K562 (cell line): ENCODE data around the gene LCN12. TPM values are rescaled to one million over a fixed set of nuclear protein-coding genes. Genes with fewer than 3 reads are reported as not detected.

ENCODE experiments used
- ATAC-seq: fragments of 200-7000 bp; cut with Tn5 transposase; 3 replicates; pipeline ENCODE4 v1.9.1; 2020; ENCODE audit warnings: moderate library complexity
- BruUV-seq: library from RNA; stranded (reverse); fragments of 400-500 nt; replicated peaks from 2 replicates; lab custom pipeline; 2021; lab: Mats Ljungman, UMichigan
- CTCF ChIA-PET: fragments of 300-600 bp; formaldehyde crosslinking; extraction: SDS; loops from one replicate; lab custom pipeline; 2021; ENCODE audit warnings: low intra/inter-chr PET ratio; lab: Yijun Ruan, JAX
- POLR2A ChIA-PET: fragments of 300-600, 350-650 bp; sonication (Branson Sonifier 250); formaldehyde crosslinking; extraction: SDS; loops from one replicate; lab custom pipeline; 2021; ENCODE audit warnings: antibody characterized with exemption, inconsistent platforms; lab: Yijun Ruan, JAX
- DNase-seq, 4 experiments: peaks; one replicate each; pipeline versions ENCODE4 v3.0.0 to v3.0.0-alpha.2; 2011 to 2018; ENCODE audit warnings: low spot score in 3 of 4, mixed read lengths in 3 of 4; ENCODE audit errors: extremely low read depth in 1 of 4
- FAIRE-seq: peaks from 2 replicates; lab custom pipeline; 2011; peaks lifted over from hg19 to GRCh38; lab: Jason Lieb, UNC
- H2AFZ ChIP-seq: 2 replicates; pipeline ENCODE4 v1.6.0; 2011; ENCODE audit warnings: low read depth, low read length, control low read depth, inconsistent platforms
- H3K27ac ChIP-seq: fragments of 200-600 bp; 3 replicates; pipeline ENCODE4 v1.8.0; 2011; ENCODE audit warnings: low read depth, mild to moderate bottlenecking, control low read depth, inconsistent platforms, low read length, moderate library complexity, mixed read lengths; ENCODE audit errors: extremely low read depth
- H3K27me3 ChIP-seq, 2 experiments: fragments of 300-600 bp in 1 of 2; 2 replicates in 1 of 2; 3 replicates in 1 of 2; pipeline versions ENCODE4 v1.6.0 to v1.8.0; 2011; ENCODE audit warnings: inconsistent platforms in 2 of 2, low read length in 2 of 2, mild to moderate bottlenecking in 1 of 2, mixed read lengths in 1 of 2, moderate library complexity in 1 of 2; ENCODE audit not compliant: control insufficient read depth in 2 of 2, insufficient read depth in 2 of 2
- H3K36me3 ChIP-seq: fragments of 300-600 bp; 3 replicates; pipeline ENCODE4 v1.8.0; 2011; ENCODE audit warnings: mild to moderate bottlenecking, low read length, inconsistent platforms; ENCODE audit not compliant: control insufficient read depth, insufficient read depth
- H3K4me1 ChIP-seq, 2 experiments: fragments of 200-600 bp in 1 of 2; replicated peaks in 1 of 2; 2 replicates in 1 of 2; 3 replicates in 1 of 2; pipeline versions ENCODE4 v1.5.1 to v1.8.0; 2011; ENCODE audit warnings: inconsistent platforms in 2 of 2, low read length in 2 of 2, mild to moderate bottlenecking in 1 of 2, mixed read lengths in 1 of 2, moderate library complexity in 1 of 2; ENCODE audit not compliant: control insufficient read depth in 2 of 2, insufficient read depth in 2 of 2
- H3K4me2 ChIP-seq: 2 replicates; pipeline ENCODE4 v1.6.1; 2011; ENCODE audit warnings: low read length, control low read depth, inconsistent platforms, mixed read lengths; ENCODE audit not compliant: insufficient read depth
- H3K4me3 ChIP-seq: fragments of 200-600 bp; sonication (generic), shearing (Covaris generic); 2 replicates; pipeline ENCODE4 v1.5.1; 2016; ENCODE audit warnings: control low read depth, inconsistent platforms
- H3K79me2 ChIP-seq: fragments of 200-600 bp; 3 replicates; pipeline ENCODE4 v1.8.0; 2011; ENCODE audit warnings: low read length, inconsistent platforms; ENCODE audit not compliant: control insufficient read depth, insufficient read depth
- H3K9ac ChIP-seq, 2 experiments: 2 replicates each; pipeline versions ENCODE4 v1.6.0 to v1.6.1; 2011; ENCODE audit warnings: low read depth in 2 of 2, low read length in 2 of 2, control low read depth in 1 of 2, inconsistent platforms in 1 of 2, mild to moderate bottlenecking in 1 of 2, mixed read lengths in 1 of 2; ENCODE audit not compliant: insufficient read depth in 1 of 2
- H3K9me1 ChIP-seq: one replicate; pipeline ENCODE4 v1.6.0; 2011; ENCODE audit warnings: inconsistent platforms, mild to moderate bottlenecking, low read length, moderate library complexity; ENCODE audit not compliant: control insufficient read depth, insufficient read depth
- H3K9me3 ChIP-seq: replicated peaks from 2 replicates; pipeline ENCODE4 v1.5.1; 2011; ENCODE audit warnings: low read depth, low read length, inconsistent platforms; ENCODE audit not compliant: control insufficient read depth, insufficient read depth
- H4K20me1 ChIP-seq: replicated peaks from 2 replicates; pipeline ENCODE4 v1.6.1; 2011; ENCODE audit warnings: low read length, inconsistent platforms, mixed read lengths; ENCODE audit not compliant: control insufficient read depth, insufficient read depth
- BHLHE40 ChIP-seq: IDR thresholded peaks from 2 replicates; pipeline ENCODE4 v1.6.1; 2011; ENCODE audit warnings: low read length, improper control_type of control experiment
- BRCA1 ChIP-seq, 2 experiments: fragments of 450-650 bp in 1 of 2; sonication (generic) in 1 of 2; formaldehyde crosslinking in 1 of 2; IDR thresholded peaks; 2 replicates each; pipeline versions ENCODE4 v1.5.0 to v1.6.1; 2017 to 2020; ENCODE audit warnings: mild to moderate bottlenecking in 1 of 2, missing genetic modification reagents in 1 of 2
- ELF1 ChIP-seq: fragments of 200-800 bp; sonication (Bioruptor generic); IDR thresholded peaks from 2 replicates; pipeline ENCODE4 v1.6.1; 2016; ENCODE audit warnings: missing genetic modification characterization, missing compliant biosample characterization
- ELF4 ChIP-seq: fragments of 450-650 bp; formaldehyde crosslinking; IDR thresholded peaks from 2 replicates; pipeline ENCODE4 v1.4.0; 2022; ENCODE audit warnings: missing genetic modification characterization
- HLTF ChIP-seq: fragments of 450-650 bp; IDR thresholded peaks from 2 replicates; pipeline ENCODE4 v1.6.1; 2016
- MCM7 ChIP-seq, 2 experiments: fragments of 450-650 bp; IDR thresholded peaks; 2 replicates each; pipeline ENCODE4 v1.6.1; 2016 to 2018
- ZNF280A ChIP-seq: fragments of 450-650 bp; IDR thresholded peaks from 2 replicates; pipeline ENCODE4 v1.6.1; 2018; ENCODE audit warnings: mild to moderate bottlenecking, low read depth; ENCODE audit not compliant: partially characterized antibody
- ZNF449 ChIP-seq: fragments of 250-450 bp; sonication (Bioruptor Pico); IDR thresholded peaks from 2 replicates; pipeline ENCODE4 v1.8.0; 2022; ENCODE audit warnings: moderate library complexity, mild to moderate bottlenecking, inconsistent platforms
- WGBS: fragments of 100-300 bp; shearing (Covaris generic); methylation state at CpG from one replicate; pipeline ENCODE4 v1.1.6; 2016; ENCODE audit warnings: low coverage, mixed read lengths; ENCODE audit not compliant: insufficient coverage; ENCODE audit errors: missing lambda C conversion rate; 5-methylcytosine and 5-hydroxymethylcytosine counted together
- in situ Hi-C: fragments of 300-500 bp; cut with MboI; formaldehyde crosslinking; loops from 4 replicates; pipeline ENCODE4 v1.15.0; 2018; ENCODE audit warnings: inconsistent platforms, mixed read lengths
- intact Hi-C: fragments of 100-400 bp; cut with micrococcal nuclease; formaldehyde crosslinking; loops from 2 replicates; pipeline ENCODE4 v1.14.2; 2022
- polyA plus RNA-seq, 8 experiments: library from polyadenylated mRNA; depleted of rRNA in 4 of 8; stranded (reverse) in 5 of 8; unstranded in 3 of 8; fragments of >200 nt; fragmentation: Nextera tagmentation in 2 of 8; fragmentation: Illumina TruSeq in 1 of 8; extraction: Ambion mirVana in 2 of 8; extraction: Trizol in 1 of 8; gene quantifications; 2 replicates each; pipeline versions ENCODE4 v1.2.1 to v1.2.3, GENCODE V29; 2011 to 2014; ENCODE audit warnings: inconsistent platforms in 1 of 8, missing spikeins in 1 of 8
- total RNA-seq, 7 experiments: library from RNA; depleted of rRNA in 6 of 7; stranded (reverse); fragments of >200 nt in 6 of 7; fragmentation: Illumina TruSeq in 2 of 7; extraction: Trizol in 2 of 7; gene quantifications; 2 replicates each; pipeline versions ENCODE4 v1.2.1 to v1.2.3, GENCODE V29; 2011 to 2021; ENCODE audit warnings: low replicate concordance in 1 of 7
- TF ChIP-seq, protein P1 (sequence below), 2 experiments: fragments of 450-650 bp; IDR thresholded peaks; 2 replicates each; pipeline ENCODE4 v1.6.1; 2016

Gene LCN12
- total and polyA plus RNA-seq, 9 of the 15 experiments (the other 6 are each of a cell fraction or from before 2014, with no cell fraction given) = 0.05 TPM; not detected in 8

GRCh38 chr9:136983656-136984314 lies 31.7 kb downstream of the LCN12 start (continued):
- TF ChIP-seq, protein P1, sequence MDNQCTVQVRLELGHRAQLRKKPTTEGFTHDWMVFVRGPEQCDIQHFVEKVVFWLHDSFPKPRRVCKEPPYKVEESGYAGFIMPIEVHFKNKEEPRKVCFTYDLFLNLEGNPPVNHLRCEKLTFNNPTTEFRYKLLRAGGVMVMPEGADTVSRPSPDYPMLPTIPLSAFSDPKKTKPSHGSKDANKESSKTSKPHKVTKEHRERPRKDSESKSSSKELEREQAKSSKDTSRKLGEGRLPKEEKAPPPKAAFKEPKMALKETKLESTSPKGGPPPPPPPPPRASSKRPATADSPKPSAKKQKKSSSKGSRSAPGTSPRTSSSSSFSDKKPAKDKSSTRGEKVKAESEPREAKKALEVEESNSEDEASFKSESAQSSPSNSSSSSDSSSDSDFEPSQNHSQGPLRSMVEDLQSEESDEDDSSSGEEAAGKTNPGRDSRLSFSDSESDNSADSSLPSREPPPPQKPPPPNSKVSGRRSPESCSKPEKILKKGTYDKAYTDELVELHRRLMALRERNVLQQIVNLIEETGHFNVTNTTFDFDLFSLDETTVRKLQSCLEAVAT (IDR thresholded peaks at IDR 0.05) = no peak
- TF ChIP-seq MCM7 (IDR thresholded peaks at IDR 0.05) = peak in 1 of 2 experiments; percentile 89; a peak in 1 of 4 replicates
- TF ChIP-seq ELF1 (tag) = no peak
- peak; percentile 76 for TF ChIP-seq ELF4
- 0 out of 2 replicates have a peak, but pooled peaks have one; percentile 35 for TF ChIP-seq HLTF
- no peak for TF ChIP-seq BHLHE40
- TF ChIP-seq BRCA1 (IDR thresholded peaks at IDR 0.05) = no peak
- TF ChIP-seq BRCA1 (CRISPR knock-in tag; IDR thresholded peaks at IDR 0.05) = no peak

DNA sequence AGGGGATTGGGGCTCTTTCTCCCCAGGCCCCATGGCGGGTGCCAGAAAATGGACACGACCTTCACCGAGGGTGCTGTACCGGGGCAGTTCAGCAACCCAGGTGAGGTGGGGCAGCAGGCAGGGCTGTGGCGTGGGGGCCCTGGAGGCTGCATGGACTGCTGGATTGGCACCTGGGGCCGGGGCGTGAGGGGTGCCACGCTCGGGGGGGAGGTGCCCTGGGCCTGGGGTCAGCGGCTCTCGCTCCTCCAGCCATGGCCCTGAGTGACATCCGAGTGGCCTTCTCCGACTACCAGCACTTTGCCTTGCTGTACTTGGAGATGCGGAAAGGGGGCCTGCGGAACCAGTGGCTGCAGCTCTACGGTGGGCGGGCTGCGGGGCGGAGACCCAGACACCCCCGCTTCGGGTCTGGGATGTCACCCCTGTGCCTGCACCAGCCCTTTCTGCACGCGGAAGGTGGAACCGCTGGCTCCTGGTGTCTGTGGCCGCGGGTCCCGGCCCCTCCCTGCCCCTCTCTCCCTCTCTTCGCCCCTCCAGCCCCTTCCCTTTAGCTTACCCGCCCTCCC lies 32.5 kb downstream of the LCN12 start:
- H3K9ac ChIP-seq = peak overlapping the region in 1 of 2 experiments; percentile 43; a peak in 1 of 4 replicates
- ChIA-PET CTCF (no interaction called here), POLR2A (no interaction called here)
- peaks cover 9 to 62% of the 10 kb centered on the region in 2 experiments; a peak in 4 of 5 replicates for H3K4me1 ChIP-seq
- no peaks in the 10 kb centered on the region for H3K9me3 ChIP-seq
- H4K20me1 ChIP-seq = no peaks in the 10 kb centered on the region
- H3K27ac ChIP-seq = no peak overlapping the region
- no peaks in the 10 kb centered on the region for H3K27me3 ChIP-seq
- no peak for DNase-seq
- no peak for ATAC-seq
- TF ChIP-seq ZNF449 (CRISPR knock-in tag) (no peak), ZNF280A (no peak)
- in situ Hi-C loops = no loop called here
- BruUV-seq = no TSS peak
- 87% methylated on average over 7 of the region's 29 CpGs for WGBS
- H3K9me1 ChIP-seq = no peaks in the 10 kb centered on the region
- H3K4me3 ChIP-seq = no peak overlapping the region
- no peaks in the 10 kb centered on the region for H3K36me3 ChIP-seq
- H2AFZ ChIP-seq = no peak overlapping the region
- H3K79me2 ChIP-seq = no peaks in the 10 kb centered on the region
- intact Hi-C loops = no loop called here
- H3K4me2 ChIP-seq = no peak overlapping the region
- FAIRE-seq = no peak
